HepG2 (cell line): ENCODE data around the gene C19orf18. TPM values are rescaled to one million over a fixed set of nuclear protein-coding genes. Genes with fewer than 3 reads are reported as not detected.

Experiments
- ARID4A ChIP-seq: sonication (generic); formaldehyde crosslinking; IDR thresholded peaks from 2 replicates; pipeline ENCODE4 v1.5.0; 2020; ENCODE audit warnings: mild to moderate bottlenecking, missing genetic modification reagents, borderline replicate concordance
- ATF7 ChIP-seq, 2 experiments: fragments of 450-650 bp in 1 of 2; sonication (generic) in 1 of 2; formaldehyde crosslinking in 1 of 2; IDR thresholded peaks; 2 replicates each; pipeline versions ENCODE4 v1.4.0 to v1.6.1; 2016 to 2020; ENCODE audit warnings: antibody characterized with exemption in 1 of 2, mild to moderate bottlenecking in 1 of 2, missing genetic modification reagents in 1 of 2
- FOXC1 ChIP-seq: sonication (generic); formaldehyde crosslinking; IDR thresholded peaks from 2 replicates; pipeline ENCODE4 v1.8.0; 2022; ENCODE audit warnings: mild to moderate bottlenecking, missing genetic modification reagents, borderline replicate concordance
- GLI4 ChIP-seq: sonication (generic); formaldehyde crosslinking; IDR thresholded peaks from 2 replicates; pipeline ENCODE4 v1.5.1; 2020; ENCODE audit warnings: missing genetic modification reagents, mild to moderate bottlenecking, moderate library complexity, borderline replicate concordance
- MYC ChIP-seq: sonication (generic); formaldehyde crosslinking; IDR thresholded peaks from 2 replicates; pipeline ENCODE4 v1.9.0; 2021; ENCODE audit warnings: missing genetic modification reagents, borderline replicate concordance
- NFAT5 ChIP-seq: sonication (generic); formaldehyde crosslinking; IDR thresholded peaks from 2 replicates; pipeline ENCODE4 v1.4.0; 2020; ENCODE audit warnings: missing genetic modification reagents
- NFYC ChIP-seq: IDR thresholded peaks from 2 replicates; pipeline ENCODE4 v1.6.1; 2016; ENCODE audit warnings: missing genetic modification reagents, missing compliant biosample characterization
- RCOR2 ChIP-seq: IDR thresholded peaks from 2 replicates; pipeline ENCODE4 v1.6.1; 2016; ENCODE audit warnings: missing biosample characterization, missing genetic modification reagents
- SKIL ChIP-seq: sonication (generic); formaldehyde crosslinking; IDR thresholded peaks from 2 replicates; pipeline ENCODE4 v1.8.0; 2022; ENCODE audit warnings: missing genetic modification reagents, mild to moderate bottlenecking, moderate library complexity, borderline replicate concordance
- ZC3H4 ChIP-seq: sonication (generic); formaldehyde crosslinking; IDR thresholded peaks from 2 replicates; pipeline ENCODE4 v1.4.0; 2020; ENCODE audit warnings: missing genetic modification reagents, borderline replicate concordance
- ZNF367 ChIP-seq: sonication (generic); formaldehyde crosslinking; IDR thresholded peaks from 2 replicates; pipeline ENCODE4 v1.4.0; 2020; ENCODE audit warnings: missing genetic modification reagents, borderline replicate concordance
- ZNF569 ChIP-seq: sonication (generic); formaldehyde crosslinking; IDR thresholded peaks from 2 replicates; pipeline ENCODE4 v1.5.0; 2020; ENCODE audit warnings: mild to moderate bottlenecking, missing genetic modification reagents, moderate library complexity, borderline replicate concordance
- ZNF720 ChIP-seq: sonication (generic); formaldehyde crosslinking; IDR thresholded peaks from 2 replicates; pipeline ENCODE4 v1.4.0; 2020; ENCODE audit warnings: missing genetic modification reagents
- ZNF747 ChIP-seq: sonication (generic); formaldehyde crosslinking; IDR thresholded peaks from 2 replicates; pipeline ENCODE4 v1.8.1; 2023; ENCODE audit warnings: missing genetic modification reagents, mild to moderate bottlenecking, borderline replicate concordance
- ZNF749 ChIP-seq: sonication (generic); formaldehyde crosslinking; IDR thresholded peaks from 2 replicates; pipeline ENCODE4 v1.8.0; 2022; ENCODE audit warnings: mild to moderate bottlenecking, missing genetic modification reagents, moderate library complexity, borderline replicate concordance
- ZNF768 ChIP-seq: sonication (generic); formaldehyde crosslinking; IDR thresholded peaks from 2 replicates; pipeline ENCODE4 v1.4.0; 2020; ENCODE audit warnings: missing genetic modification reagents
- polyA plus RNA-seq, 8 experiments: library from polyadenylated mRNA; depleted of rRNA in 3 of 8; stranded (reverse) in 7 of 8; unstranded in 1 of 8; fragments of >200 nt; fragmentation: Illumina TruSeq in 4 of 8; extraction: Trizol in 4 of 8; gene quantifications; 2 replicates each; pipeline versions ENCODE4 v1.2.1 to v1.2.3, GENCODE V29; 2011 to 2016; ENCODE audit warnings: low read depth in 4 of 8, missing spikeins in 1 of 8, mixed read lengths in 1 of 8; ENCODE audit not compliant: insufficient read depth in 1 of 8
- total RNA-seq, 5 experiments: library from RNA; depleted of rRNA; stranded (reverse); fragments of >200 nt; fragmentation: Illumina TruSeq; extraction: Trizol; gene quantifications; 2 replicates each; pipeline ENCODE4 v1.2.3, GENCODE V29; 2016; ENCODE audit warnings: low read depth in 1 of 5

C19orf18 gene
- total and polyA plus RNA-seq, 2 of the 13 experiments (the other 11 are each of a cell fraction or from before 2014, with no cell fraction given) = 0.38 to 0.55 TPM

- TF ChIP-seq ARID4A (CRISPR knock-in tag) (peak; percentile 97), SKIL (CRISPR knock-in tag) (no peak), NFAT5 (no peak; the same call in 1 of the 2 replicates), ZNF367 (CRISPR knock-in tag) (peak; percentile 45; the same call in 1 of the 2 replicates), ZC3H4 (no peak), ZNF569 (CRISPR knock-in tag) (no peak), FOXC1 (CRISPR knock-in tag) (peak; percentile 82), ZNF747 (CRISPR knock-in tag) (0 out of 2 replicates have a peak, but pooled peaks have one; percentile 21), ZNF768 (CRISPR knock-in tag) (no peak; the same call in none of the 2 replicates), ZNF749 (CRISPR knock-in tag) (peak; percentile 20; the same call in 1 of the 2 replicates), ATF7 (IDR thresholded peaks at IDR 0.05) (no peak), ATF7 (CRISPR knock-in tag; IDR thresholded peaks at IDR 0.05) (no peak), GLI4 (CRISPR knock-in tag) (peak; percentile 61; the same call in 1 of the 2 replicates), RCOR2 (peak; percentile 84), NFYC (CRISPR knock-in tag) (peak; percentile 39; the same call in 1 of the 2 replicates), ZNF720 (no peak), MYC (peak; percentile 79; the same call in 1 of the 2 replicates)
These were observed 28.2 kb upstream of the C19orf18 start, which contains the start of gene ZNF606 (continued) for GRCh38 chr19:58002384-58003173.
